ENCODE measurements around the gene SEMA3E. TPM values are rescaled to one million over a fixed set of nuclear protein-coding genes. Genes with fewer than 3 reads are reported as not detected.

The SEMA3E gene
- total RNA-seq, 4 donors from 2014 or later: 0.65 to 4.0 (median 2.1) TPM

GRCh38 chr7:83534488-83534887, 114.5 kb downstream of the SEMA3E start:
- H3K4me3 ChIP-seq (ENCODE audit: low read depth, poor library complexity, severe bottlenecking): no peak overlapping the region
- intact Hi-C loops (cut with DNase I; ENCODE audit: low total_unique reads): no loop called here
- no peak for DNase-seq (ENCODE audit: low spot score in 2 of 2)
- TF ChIP-seq, protein P1, sequence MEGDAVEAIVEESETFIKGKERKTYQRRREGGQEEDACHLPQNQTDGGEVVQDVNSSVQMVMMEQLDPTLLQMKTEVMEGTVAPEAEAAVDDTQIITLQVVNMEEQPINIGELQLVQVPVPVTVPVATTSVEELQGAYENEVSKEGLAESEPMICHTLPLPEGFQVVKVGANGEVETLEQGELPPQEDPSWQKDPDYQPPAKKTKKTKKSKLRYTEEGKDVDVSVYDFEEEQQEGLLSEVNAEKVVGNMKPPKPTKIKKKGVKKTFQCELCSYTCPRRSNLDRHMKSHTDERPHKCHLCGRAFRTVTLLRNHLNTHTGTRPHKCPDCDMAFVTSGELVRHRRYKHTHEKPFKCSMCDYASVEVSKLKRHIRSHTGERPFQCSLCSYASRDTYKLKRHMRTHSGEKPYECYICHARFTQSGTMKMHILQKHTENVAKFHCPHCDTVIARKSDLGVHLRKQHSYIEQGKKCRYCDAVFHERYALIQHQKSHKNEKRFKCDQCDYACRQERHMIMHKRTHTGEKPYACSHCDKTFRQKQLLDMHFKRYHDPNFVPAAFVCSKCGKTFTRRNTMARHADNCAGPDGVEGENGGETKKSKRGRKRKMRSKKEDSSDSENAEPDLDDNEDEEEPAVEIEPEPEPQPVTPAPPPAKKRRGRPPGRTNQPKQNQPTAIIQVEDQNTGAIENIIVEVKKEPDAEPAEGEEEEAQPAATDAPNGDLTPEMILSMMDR (IDR thresholded peaks at IDR 0.05): no peak
- TF ChIP-seq POLR2A (IDR thresholded peaks at IDR 0.05): no peak

GRCh38 chr7:83532219-83532618, 116.7 kb downstream of the SEMA3E start:
- TF ChIP-seq, protein P1 (IDR thresholded peaks at IDR 0.05): no peak
- no peak for TF ChIP-seq POLR2A (IDR thresholded peaks at IDR 0.05)
- no peak overlapping the region for H3K4me3 ChIP-seq (ENCODE audit: low read depth, poor library complexity, severe bottlenecking)
- DNase-seq (ENCODE audit: low spot score in 2 of 2): no peak
- WGBS, 2 donors: 84 to 87% methylated on average over 2 of the region's 2 CpGs
- intact Hi-C loops (cut with DNase I; ENCODE audit: low total_unique reads): no loop called here

DNA sequence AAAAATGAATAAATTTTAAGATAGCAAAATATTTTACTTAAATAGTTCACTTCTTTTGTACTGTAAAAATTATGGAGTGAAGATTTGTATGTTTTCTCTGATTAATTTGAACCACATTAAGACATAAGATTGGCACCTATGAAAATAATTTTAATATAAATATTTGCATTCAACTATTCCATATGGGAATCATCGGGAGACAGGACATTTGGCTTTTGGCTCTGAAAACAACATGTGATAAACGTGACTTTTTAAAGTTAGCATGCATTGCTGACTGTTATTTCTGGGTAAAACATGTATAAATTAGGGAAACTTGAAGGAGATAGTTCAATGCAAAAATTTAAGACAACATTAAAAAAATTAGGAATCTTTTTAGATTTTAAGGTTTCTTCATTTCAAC, 117.2 kb downstream of the SEMA3E start:
- no peak overlapping the region for H3K4me3 ChIP-seq (ENCODE audit: low read depth, poor library complexity, severe bottlenecking)
- no peak for TF ChIP-seq POLR2A (IDR thresholded peaks at IDR 0.05)
- TF ChIP-seq, protein P1 (IDR thresholded peaks at IDR 0.05): no peak
- no peak for DNase-seq (ENCODE audit: low spot score in 2 of 2)
- intact Hi-C loops (cut with DNase I; ENCODE audit: low total_unique reads): no loop called here
- 51 to 66% methylated on average over 2 of the region's 2 CpGs for WGBS, 2 donors

DNA sequence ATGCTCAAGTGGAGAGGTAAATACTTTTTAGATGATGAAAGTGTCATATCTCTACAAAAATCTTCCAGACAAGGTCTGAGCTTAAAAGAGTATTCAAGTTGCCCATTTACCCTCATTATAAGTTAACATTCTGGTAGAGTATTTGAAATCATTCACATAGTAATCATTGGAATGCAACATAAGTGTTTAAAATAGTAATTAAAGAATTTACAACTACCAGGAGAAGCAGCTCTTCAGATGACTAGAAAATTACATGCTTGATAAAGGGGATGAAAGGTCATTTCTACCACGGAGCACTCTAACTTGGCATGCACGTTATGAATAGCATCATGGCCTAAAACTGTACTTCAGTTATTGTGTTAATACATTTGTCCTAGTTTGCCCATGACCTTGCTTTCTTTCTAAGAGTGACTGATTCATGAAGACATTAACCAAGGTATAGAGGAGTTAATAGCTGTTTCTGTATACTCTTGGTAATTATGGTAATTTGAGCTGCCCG, 120.0 kb downstream of the SEMA3E start:
- intact Hi-C loops (cut with DNase I; ENCODE audit: low total_unique reads): no loop called here
- WGBS, 2 donors: 51 to 82% methylated on average over 3 of the region's 3 CpGs
- no peak for TF ChIP-seq POLR2A (IDR thresholded peaks at IDR 0.05)
- TF ChIP-seq, protein P1 (IDR thresholded peaks at IDR 0.05): no peak
- no peak for DNase-seq (ENCODE audit: low spot score in 2 of 2)
- H3K4me3 ChIP-seq (ENCODE audit: low read depth, poor library complexity, severe bottlenecking): no peak overlapping the region

- DNase-seq (ENCODE audit: low spot score in 2 of 2): no peak
- TF ChIP-seq, protein P1 (IDR thresholded peaks at IDR 0.05): no peak
- no peak for TF ChIP-seq POLR2A (IDR thresholded peaks at IDR 0.05)
- WGBS, 2 donors: 87 to 89% methylated on average over 4 of the region's 4 CpGs
- H3K4me3 ChIP-seq (ENCODE audit: low read depth, poor library complexity, severe bottlenecking): no peak overlapping the region
- intact Hi-C loops (cut with DNase I; ENCODE audit: low total_unique reads): no loop called here
These were observed 124.5 kb downstream of the SEMA3E start for GRCh38 chr7:83524277-83525075.
